HPDE6-E6E7 (cell line): Measurements from ENCODE around the gene HS3ST3B1.

Experiments used
- DNase-seq: peaks from one replicate; pipeline ENCODE4 v3.0.0; 2011; ENCODE audit warnings: missing footprints; ENCODE audit errors: extremely low spot score

Gene HS3ST3B1

DNA sequence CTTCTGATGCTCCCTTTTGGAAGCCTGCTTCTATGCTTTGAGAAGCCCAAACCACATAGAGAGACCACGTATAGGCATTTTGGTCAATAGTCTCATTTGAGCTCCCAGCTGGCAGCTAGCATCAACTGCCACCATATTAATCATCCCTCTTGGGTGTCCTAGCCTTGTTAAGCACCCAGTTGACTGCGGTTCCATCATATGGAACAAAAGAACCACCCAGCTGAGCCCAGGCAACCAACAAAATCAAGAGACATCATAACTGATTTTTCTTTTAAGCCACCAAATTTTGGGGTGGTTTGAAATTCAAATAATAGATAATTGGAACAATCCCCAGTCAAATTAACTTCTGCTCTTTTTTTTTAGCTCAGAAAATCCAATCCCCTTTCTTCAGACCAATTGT, 53.9 kb downstream of the HS3ST3B1 start:
- DNase-seq: no peak

DNA sequence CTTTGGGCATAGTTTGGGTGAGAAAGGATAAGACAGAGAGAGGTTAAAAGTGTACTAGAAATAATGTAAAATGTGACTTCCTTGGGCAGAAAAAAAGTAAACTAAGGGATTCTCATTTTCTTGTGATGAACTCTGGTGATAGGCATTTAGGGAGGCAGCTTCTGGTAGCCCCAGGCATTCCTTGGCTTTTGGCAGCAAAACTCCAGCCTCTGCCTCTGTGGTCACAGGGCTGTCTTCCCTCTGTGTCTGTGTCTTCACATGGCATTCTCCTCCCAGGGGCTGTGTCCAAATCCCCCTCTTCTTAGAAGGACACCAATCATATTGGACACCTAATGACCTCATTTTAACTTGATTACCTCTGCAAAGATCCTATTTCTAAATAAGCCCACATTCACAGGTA, 54.7 kb downstream of the HS3ST3B1 start:
- DNase-seq: no peak

DNA sequence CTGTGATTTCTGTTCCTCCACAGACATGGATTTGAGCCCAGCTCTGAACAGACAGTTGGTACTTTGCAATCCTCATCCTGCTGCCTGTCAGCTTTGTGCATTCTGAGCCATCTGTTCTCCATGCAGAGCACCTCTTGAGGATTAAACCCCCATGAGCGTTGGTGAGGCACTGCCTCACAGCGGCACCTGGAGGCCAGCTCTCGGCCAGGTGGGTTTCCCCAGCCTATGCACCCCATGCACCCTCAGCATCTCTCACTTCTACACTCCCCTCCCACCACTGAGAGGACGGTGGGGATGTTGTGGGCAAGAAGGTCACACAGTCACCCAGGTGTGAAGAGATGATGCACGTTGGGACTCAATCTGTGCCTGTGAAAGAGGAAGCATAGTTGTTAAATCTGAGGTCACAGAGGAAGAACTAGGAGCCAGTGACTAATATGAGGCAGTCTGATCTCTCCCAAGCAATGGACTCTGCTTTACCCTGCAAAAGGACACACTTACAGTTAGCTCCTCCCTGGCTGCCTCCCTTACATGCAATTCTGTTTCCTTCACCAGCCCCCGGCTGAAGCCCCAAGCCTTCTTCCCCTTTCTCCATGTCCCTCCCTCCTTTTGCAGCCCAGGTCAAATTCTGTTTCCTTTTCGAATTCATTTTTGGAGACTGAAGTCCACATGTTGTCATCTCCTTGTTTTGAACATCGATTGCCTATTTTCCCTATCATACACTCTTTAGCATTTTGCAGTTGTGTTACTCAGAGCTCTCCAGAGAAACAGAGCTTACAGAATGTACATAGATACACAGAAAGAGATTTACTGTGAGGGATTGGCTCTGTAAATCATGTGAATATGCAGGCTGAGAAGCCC, 58.5 kb downstream of the HS3ST3B1 start:
- no peak for DNase-seq

DNA sequence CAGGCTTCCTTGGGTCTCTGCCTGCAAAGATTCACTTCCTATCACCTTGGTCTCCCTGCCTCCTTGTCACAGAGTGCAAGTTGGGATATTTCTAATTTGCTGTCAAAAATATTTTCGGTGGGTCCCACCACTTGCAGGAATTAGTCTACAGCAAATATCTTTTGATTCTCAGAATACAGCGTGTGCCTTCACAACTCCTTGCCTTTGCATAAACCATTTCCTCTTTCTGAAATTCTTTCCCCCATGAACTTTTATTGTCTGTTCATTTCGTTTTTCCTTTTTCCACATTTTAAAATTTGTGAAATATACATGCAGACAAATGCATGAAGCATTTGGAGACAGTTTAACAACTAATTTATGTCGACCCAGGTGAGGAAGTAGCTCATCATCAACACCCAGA, 60.0 kb downstream of the HS3ST3B1 start:
- no peak for DNase-seq

DNA sequence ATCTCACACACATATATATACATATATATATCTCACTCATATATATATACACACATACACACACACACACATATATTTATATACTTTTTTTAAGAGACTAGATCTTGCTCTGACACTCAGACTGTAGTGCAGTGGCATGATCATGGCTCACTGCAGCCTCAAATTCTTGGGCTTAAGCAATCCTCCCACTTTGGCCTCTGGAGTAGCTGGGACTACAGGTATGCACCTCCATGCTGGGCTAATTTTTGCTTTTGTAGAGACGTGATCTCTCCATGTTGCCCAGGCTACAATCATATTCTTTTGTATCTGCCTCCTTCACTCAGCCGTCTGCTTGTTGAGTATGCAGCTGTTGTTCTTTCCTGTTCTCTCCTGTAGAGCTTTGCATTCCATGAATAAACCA, 60.6 kb downstream of the HS3ST3B1 start:
- DNase-seq: no peak

DNA sequence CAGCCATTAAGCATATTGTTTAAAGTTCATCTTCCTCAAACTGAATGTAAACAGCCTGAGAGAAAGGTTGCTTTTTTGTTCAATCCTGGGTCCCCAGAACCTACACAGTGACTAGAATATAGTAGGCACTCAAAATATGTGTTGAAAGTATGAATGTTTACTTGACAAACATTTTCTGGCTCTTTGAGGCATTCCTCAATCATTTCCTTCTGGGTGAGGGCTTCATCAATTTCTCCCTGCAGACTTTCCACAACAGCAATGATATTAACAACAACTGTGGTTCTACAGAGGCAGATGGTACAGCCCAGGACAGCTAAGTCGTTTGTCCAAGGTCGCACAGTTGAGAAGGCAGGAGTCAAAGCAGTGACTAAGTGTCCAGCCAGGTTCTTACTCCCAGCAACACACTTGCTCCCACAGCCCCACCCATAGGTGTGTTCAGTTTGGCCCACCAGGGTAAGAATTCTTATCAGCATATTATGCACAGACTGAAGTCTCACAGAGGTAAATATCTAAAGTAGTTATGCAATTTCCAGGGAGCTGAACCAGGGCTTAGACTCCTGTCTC, 61.1 kb downstream of the HS3ST3B1 start:
- no peak for DNase-seq

DNA sequence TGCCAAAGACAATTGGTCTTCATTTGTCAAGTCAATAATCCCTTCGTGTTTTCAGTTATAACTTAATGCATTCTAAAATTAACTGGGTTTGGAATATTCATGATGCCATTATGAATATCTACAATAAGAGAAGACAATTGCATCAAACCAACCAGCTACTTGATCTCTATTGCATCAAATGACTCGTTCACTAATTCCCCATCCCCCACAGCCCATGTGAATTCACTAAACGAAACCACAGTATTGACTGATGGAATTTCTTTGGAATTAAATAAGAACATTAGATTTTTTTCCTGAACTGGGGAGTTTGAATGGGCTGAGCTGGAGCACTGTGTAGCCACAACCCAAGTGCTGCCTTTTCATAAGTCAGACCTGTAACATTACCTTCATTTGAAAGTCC, 65.3 kb downstream of the HS3ST3B1 start:
- DNase-seq: no peak

DNA sequence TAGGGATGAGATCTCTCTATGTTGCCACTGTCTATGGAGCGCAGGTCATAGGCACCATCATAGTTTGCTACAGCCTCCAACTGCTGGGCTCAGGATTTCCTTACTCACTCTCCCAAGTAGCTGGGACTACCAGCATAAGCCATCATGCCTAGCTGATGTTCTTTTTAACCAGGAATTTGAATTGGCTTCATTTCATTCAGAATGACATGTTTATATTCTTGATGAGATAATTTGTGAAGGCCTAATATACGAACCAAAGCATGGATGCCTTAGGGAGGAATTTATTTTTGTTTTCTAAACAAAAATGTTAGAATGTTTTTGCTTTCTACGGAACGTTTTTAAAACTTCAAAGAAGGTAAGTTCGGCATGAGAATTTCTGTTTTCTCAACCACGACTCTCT, 71.6 kb downstream of the HS3ST3B1 start:
- no peak for DNase-seq

DNA sequence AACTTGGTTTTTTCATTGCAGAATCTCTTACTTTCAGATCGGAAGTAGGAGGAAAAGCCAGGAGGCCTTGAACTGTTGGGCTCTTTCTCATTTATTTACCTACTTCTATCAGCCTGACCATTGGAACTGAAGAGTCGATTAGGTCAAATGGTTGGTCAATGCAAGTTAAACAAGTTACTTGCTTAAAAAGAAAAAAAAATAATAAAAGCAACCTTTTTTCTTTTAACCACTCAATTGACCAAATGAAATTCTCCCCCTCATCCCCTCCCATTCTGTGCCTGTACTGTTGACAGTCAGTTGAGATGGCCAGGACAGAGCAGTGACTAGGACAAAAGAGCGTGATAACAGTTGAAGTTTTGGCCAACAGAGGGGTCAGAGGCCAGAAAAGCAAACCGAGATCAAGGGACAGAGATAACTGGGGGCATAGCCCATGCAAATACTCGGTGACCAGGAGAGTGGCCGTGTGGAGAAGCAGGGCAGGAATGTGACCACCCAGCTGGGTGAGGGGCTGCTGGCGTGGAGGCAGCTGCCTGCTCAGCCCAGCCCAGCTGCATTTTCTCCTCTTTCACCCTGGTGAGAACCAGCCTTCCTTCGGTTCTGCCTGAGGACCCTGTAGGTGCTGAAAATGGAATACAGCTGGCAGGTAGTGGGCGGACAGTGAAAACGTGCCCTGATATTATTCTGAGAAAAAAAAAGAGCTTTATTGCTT, 72.2 kb downstream of the HS3ST3B1 start:
- no peak for DNase-seq

DNA sequence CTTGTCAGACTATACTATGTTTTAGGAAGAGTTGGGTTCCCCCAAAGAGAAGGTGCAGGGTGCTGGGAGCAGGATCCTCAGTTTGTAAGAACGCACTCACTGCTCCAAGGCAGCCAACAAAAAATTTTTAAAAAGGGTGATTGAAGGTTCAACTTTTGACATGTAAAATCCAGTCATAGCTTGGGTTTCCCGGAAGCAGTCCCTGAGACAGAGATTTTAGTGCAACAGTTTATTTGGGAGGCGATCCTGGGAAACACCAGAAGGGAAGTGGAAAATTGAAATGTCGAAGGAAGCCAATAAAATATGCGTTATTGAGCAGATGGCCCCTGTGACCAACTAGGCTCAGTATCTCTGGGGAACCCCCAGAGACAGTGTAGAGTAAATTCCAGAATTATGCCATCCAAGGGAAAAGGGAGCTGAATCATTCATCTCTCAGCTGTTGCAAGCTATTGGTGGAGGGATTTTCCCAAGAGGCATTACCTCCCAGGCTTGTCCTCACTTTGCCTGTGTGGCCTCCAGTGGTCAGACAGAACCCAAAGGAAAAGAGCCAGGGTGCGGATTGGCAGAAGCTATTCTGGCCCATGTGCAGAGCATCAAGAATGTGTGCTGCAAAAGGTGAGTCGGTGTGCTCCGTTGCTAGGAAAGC, 72.9 kb downstream of the HS3ST3B1 start:
- no peak for DNase-seq

DNA sequence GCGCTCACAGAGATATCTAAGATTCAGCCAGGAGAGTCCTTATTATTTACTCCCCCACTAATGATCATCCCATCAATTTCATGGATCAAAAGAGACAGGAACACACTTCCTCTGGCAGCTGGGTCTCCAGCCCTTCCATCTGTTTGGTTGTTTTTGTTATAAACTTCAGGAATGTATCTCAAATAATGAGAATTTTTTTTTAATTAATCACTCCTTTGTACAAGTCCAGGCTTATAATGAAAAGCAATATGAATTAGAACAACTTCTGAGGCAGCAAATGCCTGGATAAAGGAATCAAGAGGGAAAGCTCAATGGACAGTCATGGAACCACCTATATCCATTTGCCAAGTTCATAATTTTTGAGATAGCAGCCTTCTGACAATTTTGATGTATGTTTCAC, 73.4 kb downstream of the HS3ST3B1 start:
- DNase-seq: no peak

DNA sequence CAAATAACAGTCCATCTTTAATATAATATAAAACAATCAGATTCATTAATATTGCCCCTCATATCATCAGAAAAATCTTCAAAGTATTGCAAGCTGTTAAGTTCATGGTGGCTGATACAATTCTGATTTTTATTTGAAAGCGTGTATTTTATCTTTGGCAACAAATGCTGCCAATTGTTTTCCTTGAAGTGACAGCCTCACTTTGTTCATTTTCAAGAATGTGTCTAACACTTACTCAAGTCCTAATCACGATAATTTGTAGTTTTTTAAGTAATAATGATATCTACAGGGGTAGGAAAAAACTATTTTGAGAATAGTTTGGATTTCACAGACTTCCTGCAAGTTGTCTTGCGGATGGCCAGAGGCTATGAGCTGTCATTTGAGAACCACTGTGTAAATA, 75.8 kb downstream of the HS3ST3B1 start:
- DNase-seq: no peak

DNA sequence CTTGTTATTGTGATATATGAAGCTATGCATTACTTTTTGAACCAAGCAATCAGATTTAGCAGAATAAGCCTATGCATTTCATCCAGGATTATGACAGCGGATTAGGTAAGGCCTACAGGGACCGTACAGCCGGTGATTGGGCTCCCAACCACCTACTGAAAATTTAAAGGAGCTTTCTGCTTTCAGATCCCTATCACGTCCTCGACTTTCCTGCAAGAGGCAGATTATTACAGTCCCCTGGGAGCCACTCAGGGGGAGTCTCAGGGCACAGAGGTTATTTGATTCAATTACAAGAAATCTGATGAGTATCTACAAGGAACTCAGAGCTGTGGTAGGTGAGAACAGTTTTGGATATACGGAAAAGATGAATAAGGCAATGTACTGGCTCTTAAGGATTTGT, 80.7 kb downstream of the HS3ST3B1 start:
- no peak for DNase-seq

DNA sequence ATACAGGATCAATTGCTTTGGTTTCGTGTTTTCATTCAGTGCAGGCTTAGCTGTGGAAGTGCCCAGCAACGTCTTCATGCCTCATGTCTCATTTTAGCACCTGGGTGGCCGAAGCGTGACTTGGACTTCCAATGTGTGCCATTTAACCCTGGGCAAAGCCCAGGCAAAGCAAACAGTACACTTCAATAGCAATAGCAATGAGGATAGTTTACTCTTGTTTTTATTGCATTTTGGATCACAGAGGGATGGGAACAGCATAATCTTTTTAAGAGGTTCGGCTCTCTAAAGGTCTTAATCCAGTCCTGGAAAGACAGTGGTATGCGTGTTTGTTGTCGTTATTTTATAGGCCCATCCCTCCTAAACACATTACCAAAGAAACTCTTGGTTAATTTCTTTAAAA, 86.2 kb downstream of the HS3ST3B1 start:
- DNase-seq: no peak

DNA sequence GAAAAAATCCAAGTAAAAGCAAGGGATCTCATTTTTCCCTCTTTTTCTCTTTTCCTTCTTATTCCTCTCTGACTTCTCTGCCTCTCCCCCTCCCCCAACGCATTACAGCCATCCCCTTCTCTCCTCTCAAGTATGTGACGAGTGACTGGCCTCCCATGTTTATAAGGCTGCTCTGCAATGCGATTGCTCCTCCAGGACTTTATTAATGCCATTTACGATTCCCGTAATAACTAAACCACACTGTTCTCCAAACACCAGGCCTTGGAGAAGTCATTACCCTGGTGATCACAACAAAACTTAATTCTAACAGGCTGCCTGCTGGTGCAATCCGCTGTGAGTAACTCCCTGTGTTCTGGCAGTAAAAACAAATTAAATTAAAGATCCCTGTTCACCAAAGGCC, 88.8 kb downstream of the HS3ST3B1 start:
- DNase-seq: no peak

DNA sequence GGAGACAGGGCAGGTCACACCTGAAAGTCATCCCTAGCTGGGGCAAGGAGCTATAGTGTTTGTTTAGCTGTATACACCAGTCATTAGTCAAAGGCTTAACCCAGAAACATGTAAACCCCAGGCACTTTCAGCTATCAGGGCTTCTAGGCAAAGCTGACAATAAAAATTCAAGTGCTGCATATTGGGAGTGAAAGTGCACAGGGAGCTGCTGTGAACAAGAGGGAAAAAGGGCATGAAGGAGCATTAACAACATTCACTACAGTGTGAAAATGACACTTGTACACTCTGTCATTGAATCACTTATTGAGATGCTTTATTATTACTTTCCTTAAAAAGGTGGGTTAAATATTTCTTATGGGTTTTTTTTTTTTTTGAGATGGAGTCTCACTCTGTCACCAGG, 92.8 kb downstream of the HS3ST3B1 start:
- DNase-seq: no peak

DNA sequence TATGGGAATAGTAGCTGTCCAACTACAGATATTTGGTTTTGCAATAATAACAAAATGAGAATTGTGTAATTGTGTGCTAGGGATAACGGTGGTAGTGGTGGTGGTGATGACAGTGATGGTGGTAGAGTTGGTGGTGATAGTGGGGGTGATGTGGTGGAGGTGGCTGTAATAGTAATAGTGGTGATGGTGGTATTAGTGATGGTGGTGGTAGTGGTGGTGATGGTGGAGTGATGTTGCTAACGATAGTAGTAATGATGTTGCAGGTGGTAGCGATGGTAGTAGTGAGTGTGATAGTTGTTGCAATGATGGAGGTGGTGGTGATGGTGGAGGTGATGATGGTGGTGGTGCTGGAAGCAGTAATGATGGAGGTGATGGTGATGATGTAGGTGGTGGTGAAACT, 94.4 kb downstream of the HS3ST3B1 start:
- DNase-seq: no peak

DNA sequence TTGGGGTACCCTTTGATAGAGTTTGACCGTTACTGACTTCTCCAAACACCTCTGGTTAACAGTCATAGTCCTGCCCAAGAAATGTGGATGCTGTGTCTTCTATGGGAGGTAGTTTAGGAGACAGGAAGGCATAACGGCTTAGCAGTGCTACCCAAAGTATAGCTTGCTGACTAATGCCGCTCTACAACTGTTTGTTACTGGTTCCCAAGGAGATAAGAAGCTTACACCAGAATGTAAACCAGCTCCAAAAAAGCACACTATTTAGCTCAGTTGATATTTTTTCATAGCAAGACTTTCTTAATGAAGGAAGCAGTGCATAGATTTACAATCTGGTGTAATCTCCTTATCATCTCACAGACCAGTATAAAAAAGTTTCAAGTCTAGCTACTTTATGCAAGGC, 95.7 kb downstream of the HS3ST3B1 start:
- DNase-seq: no peak

DNA sequence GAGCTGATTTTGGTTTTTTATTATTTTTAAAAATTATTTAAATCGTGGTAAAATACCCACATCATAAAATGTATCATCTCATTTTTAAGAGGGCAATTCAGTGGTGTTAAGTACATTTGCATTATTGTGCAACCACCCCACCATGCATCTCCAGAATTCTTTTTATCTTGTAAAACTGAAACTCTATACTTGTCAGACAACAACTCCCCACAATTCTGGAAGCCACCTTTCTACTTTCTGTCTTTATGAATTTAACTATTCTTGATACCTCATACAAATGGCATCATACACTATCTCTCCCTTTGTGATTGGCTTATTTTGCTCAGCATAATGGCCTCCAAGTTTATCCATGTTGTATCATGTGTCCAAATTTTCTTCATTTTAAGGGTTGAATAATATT, 97.9 kb downstream of the HS3ST3B1 start:
- DNase-seq: no peak
